ENCODE results near the gene CKLF. TPM values are rescaled to one million over a fixed set of nuclear protein-coding genes. Genes with fewer than 3 reads are reported as not detected.

Gene CKLF
- total RNA-seq, 1 experiment from 2014 or later: 21.0 TPM

DNA sequence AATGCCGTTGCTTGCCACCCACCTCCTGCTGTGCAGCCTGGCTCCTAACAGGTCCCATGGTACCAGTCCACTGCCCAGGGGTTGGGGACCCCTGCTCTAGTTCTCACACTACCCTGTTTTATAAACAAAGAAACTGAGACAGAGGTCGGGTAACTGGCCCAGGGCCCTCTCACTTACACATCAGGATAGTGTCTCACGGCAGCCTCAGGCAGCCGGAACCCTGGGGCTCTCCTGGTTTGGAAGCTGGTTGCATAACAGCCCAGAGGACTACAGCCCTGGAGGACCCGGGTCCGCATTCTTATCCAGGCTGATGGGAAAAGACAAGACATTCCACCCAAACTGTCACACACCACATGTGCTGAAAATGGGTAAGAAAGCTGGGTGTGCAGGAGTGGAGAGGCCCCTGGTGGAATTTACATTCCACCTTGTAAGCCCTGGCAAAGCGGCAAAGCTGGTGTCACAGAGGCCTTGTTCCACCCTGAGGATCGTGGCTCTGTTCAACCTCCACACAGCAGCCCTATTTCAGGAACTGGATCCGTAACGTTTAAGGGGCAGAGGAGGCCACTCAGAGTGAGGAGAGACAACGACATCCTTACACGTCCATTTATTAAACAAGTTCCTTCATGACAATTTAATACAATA is 61.9 kb downstream of the CKLF start (continued):
- TF ChIP-seq, protein P1, sequence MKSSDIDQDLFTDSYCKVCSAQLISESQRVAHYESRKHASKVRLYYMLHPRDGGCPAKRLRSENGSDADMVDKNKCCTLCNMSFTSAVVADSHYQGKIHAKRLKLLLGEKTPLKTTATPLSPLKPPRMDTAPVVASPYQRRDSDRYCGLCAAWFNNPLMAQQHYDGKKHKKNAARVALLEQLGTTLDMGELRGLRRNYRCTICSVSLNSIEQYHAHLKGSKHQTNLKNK (CRISPR knock-in tag; IDR thresholded peaks at IDR 0.05): no peak

Other genes starting within 250 kb of the CKLF start
- gene CDH5, start 185.9 kb upstream of the CKLF start, total RNA-seq (2021): 0.14 to 0.28 TPM (median 0.14 TPM) in 3 replicates
- gene BEAN1, start 125.3 kb upstream of the CKLF start, total RNA-seq (2021): 0.07 TPM in 1 of 3 replicates, not detected in the others
- 5.0 to 7.6 TPM (median 6.7 TPM) in 3 replicates for gene TK2, start 2.5 kb upstream of the CKLF start, total RNA-seq (2021)
- gene CMTM1, start 13.9 kb downstream of the CKLF start, total RNA-seq (2021): 1.6 to 3.5 TPM (median 2.5 TPM) in 3 replicates
- gene CMTM2, start 26.9 kb downstream of the CKLF start, total RNA-seq (2021): not detected in 3 replicates
- 19.1 to 29.1 TPM (median 28.2 TPM) in 3 replicates for gene CMTM3, start 52.1 kb downstream of the CKLF start, total RNA-seq (2021)
- 56.2 to 60.6 TPM (median 58.5 TPM) in 3 replicates for gene CMTM4, start 144.2 kb downstream of the CKLF start, total RNA-seq (2021)
- gene DYNC1LI2, start 199.0 kb downstream of the CKLF start, total RNA-seq (2021): 82.7 to 89.8 TPM (median 89.7 TPM) in 3 replicates
- not detected in 3 replicates for gene TERB1, start 249.0 kb downstream of the CKLF start, total RNA-seq (2021)

Measured in WTC11 (cell line).